ENCODE data around the gene SYCN. TPM values are rescaled to one million over a fixed set of nuclear protein-coding genes. Genes with fewer than 3 reads are reported as not detected.

The SYCN gene
- total and polyA plus RNA-seq, 2 of the 8 experiments (the other 6 are each of a cell fraction or from before 2014, with no cell fraction given): not detected

DNA sequence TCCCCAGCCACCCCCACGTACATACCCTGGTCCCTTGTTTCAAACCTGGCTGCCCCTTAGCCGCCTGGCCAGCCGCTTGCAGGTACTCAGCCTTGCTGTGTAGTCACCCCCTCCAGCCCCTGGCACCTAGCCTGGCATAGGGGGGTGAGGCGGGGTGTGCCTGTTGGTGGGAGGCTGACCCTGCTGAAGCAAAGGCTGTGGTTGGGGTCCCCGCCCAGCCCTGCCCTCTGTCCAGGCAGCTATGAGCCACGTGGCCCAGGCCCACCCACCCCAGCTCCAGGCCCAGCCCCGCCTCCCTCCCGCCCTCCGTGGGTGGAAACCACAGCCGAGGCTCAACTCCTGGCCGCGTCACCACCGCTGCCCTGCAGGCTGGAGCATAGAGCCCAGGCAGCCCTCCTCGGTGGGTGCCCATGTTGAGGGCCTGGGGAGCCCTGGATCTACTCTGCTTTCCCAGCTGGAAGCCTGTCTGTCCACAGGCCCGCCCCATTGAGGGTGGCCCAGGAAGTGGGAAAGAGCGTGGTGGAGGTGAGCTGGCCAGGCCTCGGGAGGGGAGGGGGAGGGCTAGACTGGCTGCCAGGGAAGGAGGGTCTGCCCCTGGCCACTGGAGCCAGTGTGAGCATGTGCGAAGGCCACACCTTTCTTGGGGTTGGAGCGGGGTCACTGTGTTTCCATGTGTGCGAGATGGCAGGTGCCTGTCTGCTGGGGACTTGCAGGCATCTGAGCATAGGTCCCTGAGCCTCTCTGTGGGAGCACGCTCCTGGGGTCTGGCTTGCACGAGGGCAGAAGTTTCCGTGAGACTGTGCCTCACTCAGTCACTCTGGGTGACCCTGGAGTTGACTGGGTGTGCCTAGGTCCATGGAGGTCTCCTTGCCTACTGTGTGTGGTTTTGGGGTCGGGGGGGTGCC, 47.5 kb downstream of the SYCN start (continued):
- TF ChIP-seq RAD21 (IDR thresholded peaks at IDR 0.05 in 1 of 2, conservative IDR thresholded peaks at IDR 0.05 in 1 of 2; ENCODE audit: low read depth in 2 of 2, low read length in 2 of 2): no peak

All from H1 (cell line).